Activated naive CD4-positive, alpha-beta T cell treated with anti-CD3 and anti-CD28 coated beads, Interleukin-2, amount 50 U/mL, for 24 hours (primary cell): Measurements from ENCODE around the gene MAEL.

Experiments used
- H3K27ac Mint-ChIP-seq: one replicate; pipeline ENCODE4 v1.8.0; 2021; ENCODE audit warnings: mild to moderate bottlenecking, mixed read lengths
- H3K27me3 Mint-ChIP-seq: one replicate; pipeline ENCODE4 v1.8.0; 2021; ENCODE audit warnings: mixed read lengths
- H3K36me3 Mint-ChIP-seq: one replicate; pipeline ENCODE4 v1.8.0; 2021; ENCODE audit warnings: mixed read lengths
- H3K4me1 Mint-ChIP-seq: one replicate; pipeline ENCODE4 v1.8.0; 2021; ENCODE audit warnings: mixed read lengths
- H3K4me3 Mint-ChIP-seq: one replicate; pipeline ENCODE4 v1.8.0; 2021; ENCODE audit warnings: mild to moderate bottlenecking, mixed read lengths
- H3K9me3 Mint-ChIP-seq: one replicate; pipeline ENCODE4 v1.8.0; 2021; ENCODE audit warnings: mixed read lengths

The MAEL gene

DNA sequence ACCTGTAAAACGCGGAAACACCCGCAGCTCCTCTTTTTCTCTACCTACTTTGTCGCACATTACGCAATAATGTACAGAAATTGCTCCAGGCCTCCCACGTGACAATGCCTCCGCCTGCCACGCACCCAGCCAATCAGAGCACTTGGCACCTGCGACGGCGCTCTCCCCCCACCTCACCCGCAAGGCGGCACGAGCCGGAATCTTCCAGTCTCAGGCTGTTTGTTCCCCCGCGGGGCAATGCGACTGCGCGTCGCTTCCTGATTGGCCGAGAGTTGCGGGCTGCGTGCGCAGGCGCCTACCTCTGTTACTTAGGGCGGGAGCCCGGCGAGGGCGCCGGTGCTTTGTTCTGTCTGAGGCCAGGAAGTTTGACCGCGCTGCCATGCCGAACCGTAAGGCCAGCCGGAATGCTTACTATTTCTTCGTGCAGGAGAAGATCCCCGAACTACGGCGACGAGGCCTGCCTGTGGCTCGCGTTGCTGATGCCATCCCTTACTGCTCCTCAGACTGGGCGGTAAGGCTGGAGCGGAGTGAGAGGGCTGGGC, at the start of gene MAEL:
Gene MAEL (plus strand): TSS at position 307 of the 542 bp plus-strand sequence. CDS start 73 bp downstream, at position 380.
- Mint-ChIP-seq H3K36me3 (no peaks in the 10 kb centered on the region), H3K4me3 (no peak within 1 kb of the TSS), H3K27ac (no peak within 1 kb of the TSS), H3K27me3 (peaks cover 9% of the 10 kb centered on the region), H3K4me1 (no peaks in the 10 kb centered on the region), H3K9me3 (no peaks in the 10 kb centered on the region)

GRCh38 chr1:166939741-166940375, 49.2 kb upstream of the MAEL start:
- Mint-ChIP-seq H3K4me1 (peaks cover 15% of the 10 kb centered on the region), H3K4me3 (no peak overlapping the region), H3K36me3 (no peaks in the 10 kb centered on the region), H3K27ac (no peak overlapping the region), H3K27me3 (no peaks in the 10 kb centered on the region), H3K9me3 (no peaks in the 10 kb centered on the region)

DNA sequence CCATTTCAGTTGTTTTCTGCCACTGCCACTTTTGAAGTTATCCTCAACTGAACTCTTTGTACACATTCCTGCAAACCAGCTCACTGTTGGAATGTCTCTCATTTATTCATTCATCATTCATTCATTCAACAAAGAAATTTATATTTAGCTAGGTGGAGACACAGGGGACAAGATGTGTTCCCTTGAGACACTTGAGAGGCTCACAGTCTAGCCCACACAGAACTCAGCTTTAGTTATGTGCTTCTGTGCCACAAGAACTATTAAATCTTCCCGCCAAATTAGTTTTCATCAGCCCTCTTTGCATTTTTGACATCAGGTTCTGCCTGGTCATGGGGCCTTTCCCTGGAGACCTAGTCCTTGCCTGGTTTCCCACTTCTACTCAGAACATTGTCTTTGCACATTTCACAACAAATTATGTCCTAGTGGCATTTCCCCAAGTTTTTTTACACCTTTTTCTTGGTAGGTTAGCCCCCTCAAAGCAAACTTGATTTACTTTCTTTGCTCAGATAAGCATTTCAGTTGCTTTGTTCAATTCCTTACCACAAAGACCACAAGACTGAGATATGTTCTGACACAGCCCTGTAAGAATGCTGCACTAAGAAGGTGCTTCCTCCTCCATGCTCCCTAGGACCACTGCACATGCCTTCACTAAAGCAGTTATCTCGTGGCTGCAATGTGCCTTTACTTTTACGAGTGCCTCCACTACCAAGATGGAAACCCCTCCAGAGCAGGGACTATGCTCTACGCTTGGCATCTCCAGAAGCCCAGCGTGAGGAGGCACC, 44.7 kb upstream of the MAEL start:
- H3K27me3 Mint-ChIP-seq: peaks cover 11% of the 10 kb centered on the region
- no peaks in the 10 kb centered on the region for H3K9me3 Mint-ChIP-seq
- no peaks in the 10 kb centered on the region for H3K36me3 Mint-ChIP-seq
- H3K4me3 Mint-ChIP-seq: no peak overlapping the region
- H3K27ac Mint-ChIP-seq: no peak overlapping the region
- H3K4me1 Mint-ChIP-seq: peaks cover 37% of the 10 kb centered on the region

- H3K27me3 Mint-ChIP-seq: peaks cover 11% of the 10 kb centered on the region
- no peak overlapping the region for H3K4me3 Mint-ChIP-seq
- no peaks in the 10 kb centered on the region for H3K36me3 Mint-ChIP-seq
- no peaks in the 10 kb centered on the region for H3K9me3 Mint-ChIP-seq
- peaks cover 37% of the 10 kb centered on the region for H3K4me1 Mint-ChIP-seq
- H3K27ac Mint-ChIP-seq: no peak overlapping the region
Observed at GRCh38 chr1:166947398-166948043, 41.6 kb upstream of the MAEL start.

DNA sequence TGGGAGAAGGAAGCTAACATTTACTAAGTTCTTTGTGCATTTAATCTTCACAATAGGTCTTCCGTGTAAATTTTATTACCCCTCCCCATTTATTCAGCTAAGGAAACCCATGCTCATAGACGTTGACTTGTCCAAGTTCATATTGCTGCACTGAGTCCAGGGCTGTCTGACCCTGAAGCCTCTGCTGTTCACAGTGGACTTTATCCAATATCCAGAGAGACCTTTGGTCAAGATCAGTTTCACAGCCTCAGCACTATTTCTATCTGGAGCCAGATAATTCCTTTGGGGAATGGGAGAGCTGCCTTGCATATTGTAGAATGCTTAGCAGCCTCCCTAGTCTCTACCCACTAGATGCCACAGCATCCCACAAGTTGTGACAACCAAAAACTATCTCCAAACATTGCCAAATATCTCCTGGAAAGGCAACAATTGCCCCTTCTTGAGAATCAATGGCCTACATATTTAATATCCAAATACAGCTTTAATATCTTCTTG, 40.2 kb upstream of the MAEL start:
- no peak overlapping the region for H3K27ac Mint-ChIP-seq

DNA sequence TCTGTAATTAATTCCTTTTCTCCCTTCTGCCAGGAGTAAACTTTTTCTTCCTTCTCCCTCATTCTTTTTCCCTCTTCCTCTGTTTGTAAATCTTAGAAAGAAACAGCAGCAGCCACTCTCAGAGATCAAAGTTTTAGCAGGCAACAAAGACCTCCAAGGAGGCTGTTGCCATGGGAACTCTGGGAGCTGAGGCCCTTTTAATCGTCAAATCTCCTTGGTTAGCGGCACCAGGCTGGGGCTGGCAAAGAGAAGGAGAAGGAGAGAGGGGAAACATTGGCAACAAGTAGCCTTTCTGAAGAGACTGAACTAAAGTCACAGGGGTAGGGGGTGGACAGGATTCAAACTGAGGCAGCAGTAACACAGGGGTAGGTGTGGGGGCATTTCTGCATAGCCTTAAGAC, 38.9 kb upstream of the MAEL start:
- no peak overlapping the region for H3K27ac Mint-ChIP-seq

More for the DNA sequence above, 40.2 kb upstream of the MAEL start:
- Mint-ChIP-seq H3K4me3 (no peak overlapping the region), H3K4me1 (peaks cover 32% of the 10 kb centered on the region), H3K9me3 (no peaks in the 10 kb centered on the region), H3K36me3 (no peaks in the 10 kb centered on the region), H3K27me3 (peaks cover 11% of the 10 kb centered on the region)

GRCh38 chr1:166951050-166951449, 38.0 kb upstream of the MAEL start:
- Mint-ChIP-seq H3K9me3 (no peaks in the 10 kb centered on the region), H3K4me1 (peaks cover 10% of the 10 kb centered on the region), H3K36me3 (no peaks in the 10 kb centered on the region), H3K4me3 (no peak overlapping the region), H3K27me3 (peaks cover 11% of the 10 kb centered on the region), H3K27ac (no peak overlapping the region)

More for the DNA sequence above, 38.9 kb upstream of the MAEL start:
- H3K36me3 Mint-ChIP-seq: no peaks in the 10 kb centered on the region
- H3K4me1 Mint-ChIP-seq: peaks cover 19% of the 10 kb centered on the region
- H3K9me3 Mint-ChIP-seq: no peaks in the 10 kb centered on the region
- H3K27me3 Mint-ChIP-seq: peaks cover 11% of the 10 kb centered on the region
- no peak overlapping the region for H3K4me3 Mint-ChIP-seq

DNA sequence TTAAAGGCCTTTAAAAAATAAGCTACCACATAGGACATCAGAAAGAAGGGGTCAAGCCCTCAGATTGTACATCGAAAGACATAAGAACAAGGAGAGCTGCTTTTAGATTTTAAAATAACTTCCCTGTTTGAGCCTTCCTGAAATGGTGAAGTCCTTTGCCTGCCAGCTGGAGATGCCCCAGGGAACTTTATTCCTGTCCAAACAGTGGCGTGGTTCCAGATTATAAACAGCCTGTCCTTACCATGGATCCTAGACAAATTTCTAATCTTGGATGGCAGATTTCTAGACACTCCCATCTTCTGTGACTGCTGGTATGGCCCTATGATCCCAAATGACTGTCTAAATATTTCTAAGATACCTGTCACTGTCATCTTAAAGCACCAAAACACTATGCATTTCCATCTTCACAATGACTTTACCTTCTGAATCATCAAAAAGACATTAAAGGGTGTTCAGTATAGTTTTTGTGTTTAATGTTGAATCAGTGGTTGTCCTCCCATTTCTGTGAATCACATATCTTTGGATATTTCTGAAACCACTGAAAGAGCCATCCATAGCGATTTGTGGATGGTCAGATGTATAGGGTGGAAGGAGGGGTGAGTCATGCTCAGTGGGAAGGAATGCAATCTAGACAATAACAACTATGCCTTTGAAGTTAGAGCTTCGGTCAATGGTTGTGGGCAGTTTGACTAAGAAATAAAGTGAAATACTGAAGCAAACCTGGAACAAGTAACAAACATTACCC, 36.9 kb upstream of the MAEL start:
- H3K9me3 Mint-ChIP-seq: no peaks in the 10 kb centered on the region
- H3K36me3 Mint-ChIP-seq: no peaks in the 10 kb centered on the region
- H3K4me1 Mint-ChIP-seq: peaks cover 5% of the 10 kb centered on the region
- H3K4me3 Mint-ChIP-seq: no peak overlapping the region
- peaks cover 5% of the 10 kb centered on the region for H3K27me3 Mint-ChIP-seq
- H3K27ac Mint-ChIP-seq: no peak overlapping the region

GRCh38 chr1:166953491-166953890, 35.6 kb upstream of the MAEL start:
- Mint-ChIP-seq H3K9me3 (no peaks in the 10 kb centered on the region), H3K27ac (no peak overlapping the region), H3K27me3 (peaks cover 2% of the 10 kb centered on the region), H3K36me3 (no peaks in the 10 kb centered on the region), H3K4me3 (no peak overlapping the region), H3K4me1 (no peaks in the 10 kb centered on the region)

- Mint-ChIP-seq H3K36me3 (no peaks in the 10 kb centered on the region), H3K27me3 (peaks cover 3% of the 10 kb centered on the region)
Observed at GRCh38 chr1:166956057-166956850, 32.8 kb upstream of the MAEL start.

GRCh38 chr1:166956872-166957271, 32.2 kb upstream of the MAEL start:
- Mint-ChIP-seq H3K4me3 (no peak overlapping the region), H3K36me3 (no peaks in the 10 kb centered on the region), H3K9me3 (no peaks in the 10 kb centered on the region), H3K27me3 (peaks cover 3% of the 10 kb centered on the region), H3K27ac (no peak overlapping the region), H3K4me1 (no peaks in the 10 kb centered on the region)

More at GRCh38 chr1:166956057-166956850, 32.8 kb upstream of the MAEL start:
- no peaks in the 10 kb centered on the region for H3K9me3 Mint-ChIP-seq
- H3K4me3 Mint-ChIP-seq: no peak overlapping the region
- no peaks in the 10 kb centered on the region for H3K4me1 Mint-ChIP-seq
- no peak overlapping the region for H3K27ac Mint-ChIP-seq

DNA sequence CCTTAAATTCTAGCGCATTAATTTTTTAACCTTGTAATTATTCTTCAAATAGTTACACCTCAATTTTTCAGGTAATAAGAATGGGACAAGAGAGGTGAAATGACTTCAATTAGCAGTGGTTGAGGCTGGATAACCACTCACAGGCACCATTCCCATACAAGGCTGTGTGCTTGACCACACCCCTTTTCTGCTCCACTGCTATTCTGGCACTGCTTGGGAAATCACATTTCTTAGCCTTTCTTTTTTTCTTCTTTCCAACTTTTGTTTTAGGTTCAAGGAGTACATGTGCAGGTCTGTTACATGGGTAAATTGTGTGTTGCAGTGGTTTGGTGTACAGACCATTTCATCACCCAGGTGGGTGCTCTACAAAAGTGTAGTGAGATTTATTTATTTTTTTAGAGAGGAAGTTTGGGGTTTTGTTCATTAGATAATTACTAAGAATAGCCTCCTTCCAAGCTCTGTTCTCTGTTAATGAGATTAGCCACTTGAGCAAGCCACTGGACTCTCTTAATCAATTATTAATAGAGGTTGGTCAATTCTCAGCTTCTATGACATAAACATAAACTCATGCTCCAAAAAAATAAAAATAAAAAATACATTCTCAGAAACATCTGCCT, 28.1 kb upstream of the MAEL start:
- Mint-ChIP-seq H3K36me3 (no peaks in the 10 kb centered on the region), H3K27ac (no peak overlapping the region), H3K9me3 (no peaks in the 10 kb centered on the region), H3K4me1 (no peaks in the 10 kb centered on the region), H3K4me3 (no peak overlapping the region), H3K27me3 (peaks cover 3% of the 10 kb centered on the region)

- H3K4me1 Mint-ChIP-seq: peaks cover 28% of the 10 kb centered on the region
- H3K27me3 Mint-ChIP-seq: peaks cover 1% of the 10 kb centered on the region
- no peak overlapping the region for H3K4me3 Mint-ChIP-seq
- no peak overlapping the region for H3K27ac Mint-ChIP-seq
- H3K36me3 Mint-ChIP-seq: no peaks in the 10 kb centered on the region
- H3K9me3 Mint-ChIP-seq: no peaks in the 10 kb centered on the region
Observed at GRCh38 chr1:166969074-166969677, 19.9 kb upstream of the MAEL start.

GRCh38 chr1:166971252-166971651, 17.8 kb upstream of the MAEL start:
- peaks cover 3% of the 10 kb centered on the region for H3K36me3 Mint-ChIP-seq
- no peak overlapping the region for H3K27ac Mint-ChIP-seq
- H3K4me1 Mint-ChIP-seq: peaks cover 44% of the 10 kb centered on the region
- H3K27me3 Mint-ChIP-seq: peaks cover 4% of the 10 kb centered on the region
- no peaks in the 10 kb centered on the region for H3K9me3 Mint-ChIP-seq
- no peak overlapping the region for H3K4me3 Mint-ChIP-seq
